Retinal pigment epithelial cell (primary cell): ENCODE data around the gene KCNIP2.
"Not testable (repeated sequence)": the region's sequence is repeated elsewhere in the genome, so short reads cannot be mapped to it uniquely, and the experiment has no call there.

Experiments used
- DNase-seq: peaks from one replicate; pipeline ENCODE4 v3.0.0-alpha.2; 2010; ENCODE audit warnings: low read depth
- H3K4me3 ChIP-seq: 2 replicates; pipeline ENCODE4 v1.5.1; 2011; ENCODE audit warnings: mild to moderate bottlenecking, low read length, control low read depth, moderate library complexity
- CTCF ChIP-seq: conservative IDR thresholded peaks from 2 replicates; pipeline ENCODE4 v1.5.1; 2011; ENCODE audit warnings: low read depth, low read length, control low read depth, inconsistent platforms

KCNIP2 gene

DNA sequence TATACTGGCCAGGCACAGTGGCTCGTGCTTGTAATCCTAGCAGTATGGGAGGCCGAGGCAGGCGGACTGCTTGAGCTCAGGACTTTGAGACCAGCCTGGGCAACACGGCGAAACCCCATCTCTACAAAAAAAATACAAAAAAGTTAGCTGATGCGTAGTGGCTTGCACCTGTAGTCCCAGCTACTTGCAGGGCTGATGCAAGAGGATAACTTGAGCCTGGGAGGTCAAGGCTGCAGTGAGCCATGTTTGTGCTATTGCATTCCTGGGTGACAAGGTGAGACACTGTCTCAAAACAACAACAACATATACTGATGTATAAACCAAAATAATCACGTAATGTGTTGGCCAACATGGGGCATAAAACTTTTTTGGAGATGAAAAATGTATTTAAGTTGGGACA, 53.9 kb downstream of the KCNIP2 start:
- no peak overlapping the region for H3K4me3 ChIP-seq
- TF ChIP-seq CTCF: no peak
- no peak for DNase-seq

DNA sequence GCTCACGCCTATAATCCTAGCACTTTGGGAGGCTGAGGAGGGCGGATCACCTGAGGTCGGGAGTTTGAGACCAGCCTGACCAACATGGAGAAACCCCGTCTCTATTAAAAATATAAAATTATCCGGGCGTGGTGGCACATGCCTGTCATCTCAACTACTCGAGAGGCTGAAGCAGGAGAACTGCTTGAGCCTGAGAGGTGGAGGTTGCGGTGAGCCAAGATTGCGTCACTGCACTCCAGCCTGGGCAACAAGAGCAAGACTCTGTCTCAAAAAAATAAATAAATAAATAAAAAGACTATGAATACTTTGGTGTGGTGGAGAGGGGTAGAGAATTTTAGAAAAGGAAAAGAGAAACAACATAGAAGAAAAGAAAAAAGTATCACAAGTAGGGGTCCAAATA, 54.4 kb downstream of the KCNIP2 start:
- DNase-seq, H3K4me3 ChIP-seq: not testable (repeated sequence)

DNA sequence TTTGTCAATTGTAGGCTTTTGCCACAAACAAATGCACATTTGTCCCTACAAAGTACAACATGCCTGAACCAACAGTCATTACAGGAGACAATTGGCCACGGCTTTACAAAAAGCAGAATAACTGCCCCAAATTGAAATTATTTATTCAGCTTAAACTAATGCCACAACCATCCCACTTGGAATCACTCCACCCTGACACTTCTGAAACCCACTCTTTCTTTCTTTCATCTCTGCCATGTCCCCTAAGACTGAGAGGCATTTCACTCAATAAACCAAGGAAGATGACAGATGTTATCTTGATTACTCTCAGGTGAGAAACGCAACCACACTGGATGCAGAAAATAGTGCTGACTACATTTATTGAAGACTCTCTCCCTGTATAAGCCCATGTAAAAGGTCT, 57.8 kb downstream of the KCNIP2 start:
- no peak overlapping the region for H3K4me3 ChIP-seq
- no peak for TF ChIP-seq CTCF
- DNase-seq: no peak

- TF ChIP-seq CTCF: no peak
- DNase-seq: no peak
- H3K4me3 ChIP-seq: no peak overlapping the region
Observed at GRCh38 chr10:101784558-101784957, 59.0 kb downstream of the KCNIP2 start.

- DNase-seq: no peak
- TF ChIP-seq CTCF: no peak
Observed at GRCh38 chr10:101783736-101784118, 59.9 kb downstream of the KCNIP2 start.

DNA sequence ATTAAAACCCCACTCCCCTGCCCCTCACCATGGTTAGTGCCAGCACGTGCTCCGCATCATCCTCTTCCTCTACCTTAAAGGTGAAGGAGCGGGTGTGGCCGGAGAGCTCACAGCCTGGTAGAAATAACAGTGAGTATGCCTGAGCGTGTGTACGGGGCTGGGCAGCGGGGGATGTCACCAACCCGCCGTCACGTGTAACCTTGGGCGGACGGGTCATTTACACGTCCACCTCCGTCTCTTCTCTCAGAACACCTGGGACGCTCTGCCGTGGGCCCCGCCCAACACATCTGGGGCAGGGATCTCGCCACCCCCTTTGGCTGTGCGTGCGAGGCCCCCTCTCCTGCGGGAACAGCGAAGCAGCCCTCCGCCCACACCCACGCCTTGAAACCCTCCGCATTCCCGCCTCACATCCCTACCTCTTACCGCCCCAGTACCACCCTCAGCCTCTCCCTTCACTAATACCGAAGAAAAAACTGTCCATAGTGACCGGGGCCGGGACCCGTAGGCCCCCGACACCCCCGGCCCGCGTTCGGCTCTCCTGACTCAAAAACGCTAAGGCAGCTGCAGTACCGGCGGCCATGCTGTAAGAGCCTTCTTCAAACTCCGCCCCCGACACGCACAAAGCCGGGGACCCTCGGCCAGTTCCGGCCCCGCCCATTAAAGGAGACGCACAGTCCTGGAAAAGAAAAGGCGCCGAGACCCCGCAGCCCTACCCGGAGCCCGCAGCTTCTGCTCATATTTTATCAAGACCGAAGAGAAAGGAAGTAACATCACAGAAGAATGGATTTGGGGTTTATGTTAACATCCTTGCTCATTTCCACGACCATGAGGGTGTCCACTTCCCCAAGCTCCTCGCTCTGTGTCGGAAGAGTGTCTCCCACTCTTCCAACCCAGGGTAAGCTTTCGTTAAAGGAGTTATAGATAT, 60.5 kb downstream of the KCNIP2 start, which contains the start of gene NPM3:
Gene NPM3 (minus strand): TSS at position 636 of the 925 bp plus-strand sequence. CDS start 56 bp downstream, at position 580.
- DNase-seq: no peak
- H3K4me3 ChIP-seq: peak within 1 kb of the TSS; percentile 87
- TF ChIP-seq CTCF: no peak

More at GRCh38 chr10:101783736-101784118, 59.9 kb downstream of the KCNIP2 start:
- H3K4me3 ChIP-seq: peak overlapping the region; percentile 87

DNA sequence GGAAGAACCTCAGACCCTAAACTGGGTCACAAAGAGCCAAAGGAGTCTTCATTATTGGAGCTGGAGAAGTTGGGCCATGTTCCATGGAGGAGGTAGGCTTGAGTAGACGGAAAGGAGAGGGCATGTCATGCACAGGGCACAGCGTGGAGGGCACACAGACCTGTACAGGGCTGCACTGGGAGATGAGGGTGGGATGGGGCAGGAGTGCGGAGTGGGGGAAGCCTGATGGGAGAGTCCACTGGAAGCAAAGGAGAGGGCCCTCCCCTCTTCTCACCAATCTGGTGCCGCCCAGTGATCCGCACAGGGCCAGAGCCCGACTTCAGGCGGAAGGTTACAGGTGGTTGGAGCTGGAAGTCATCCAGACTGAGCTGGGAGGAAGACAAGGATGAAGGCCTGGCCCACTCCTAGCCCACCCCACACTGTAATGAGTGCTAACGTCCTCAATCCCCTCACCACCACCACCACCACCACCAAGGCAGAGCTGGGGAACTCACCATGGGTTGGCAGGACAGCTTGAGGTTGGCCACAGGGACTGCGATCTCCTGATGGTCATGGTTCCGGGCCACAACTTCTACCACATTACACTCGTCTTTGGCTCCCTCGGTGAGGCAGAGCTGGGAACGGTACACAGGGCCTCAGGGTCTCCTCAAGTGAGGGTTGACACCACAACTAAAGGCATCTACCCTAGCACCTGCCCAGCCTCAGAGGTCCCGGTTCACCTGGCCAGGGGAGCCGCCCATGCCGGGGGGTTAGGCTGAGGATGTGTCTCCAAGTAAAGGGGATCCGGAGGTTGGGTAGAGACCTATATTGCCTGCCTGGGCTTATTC, 61.4 kb downstream of the KCNIP2 start:
- TF ChIP-seq CTCF: no peak
- DNase-seq: no peak
- peak overlapping the region; percentile 87 for H3K4me3 ChIP-seq
